GM12878 (cell line): Measurements from ENCODE around the gene ELOF1. TPM values are rescaled to one million over a fixed set of nuclear protein-coding genes. Genes with fewer than 3 reads are reported as not detected.

Experiments used
- ATF3 ChIP-seq: IDR thresholded peaks from 2 replicates; pipeline ENCODE4 v1.6.1; 2011; ENCODE audit warnings: low read depth, mild to moderate bottlenecking, low read length, moderate library complexity, borderline replicate concordance; ENCODE audit errors: extremely low read depth
- BHLHE40 ChIP-seq, 2 experiments: fragments of 450-650 bp in 1 of 2; IDR thresholded peaks; 2 replicates each; pipeline ENCODE4 v1.6.1; 2011 to 2017; ENCODE audit warnings: low read depth in 2 of 2, borderline replicate concordance in 1 of 2, improper control_type of control experiment in 1 of 2, low read length in 1 of 2, mild to moderate bottlenecking in 1 of 2
- BRCA1 ChIP-seq: IDR thresholded peaks from 2 replicates; pipeline ENCODE4 v1.6.1; 2011; ENCODE audit warnings: low read depth, low read length, improper control_type of control experiment
- CBFB ChIP-seq: IDR thresholded peaks from 2 replicates; pipeline ENCODE4 v1.6.1; 2016; ENCODE audit warnings: antibody characterized with exemption, low read depth
- CBX5 ChIP-seq: sonication (generic); IDR thresholded peaks from 2 replicates; pipeline ENCODE4 v1.6.1; 2016; ENCODE audit warnings: low read depth, moderate library complexity, mild to moderate bottlenecking, inconsistent platforms
- CREB1 ChIP-seq: IDR thresholded peaks from 2 replicates; pipeline ENCODE4 v1.6.1; 2012; ENCODE audit warnings: low read depth, mild to moderate bottlenecking, inconsistent platforms
- EGR1 ChIP-seq, 2 experiments: IDR thresholded peaks; 1 replicate in 1 of 2; 2 replicates in 1 of 2; pipeline ENCODE4 v1.6.1; 2011 to 2012; ENCODE audit warnings: low read depth in 2 of 2, low read length in 2 of 2, borderline replicate concordance in 1 of 2, mild to moderate bottlenecking in 1 of 2, moderate library complexity in 1 of 2
- KLF5 ChIP-seq: fragments of 450-650 bp; IDR thresholded peaks from 2 replicates; pipeline ENCODE4 v1.6.1; 2014; ENCODE audit warnings: mild to moderate bottlenecking; ENCODE audit not compliant: partially characterized antibody
- LARP7 ChIP-seq: fragments of 450-650 bp; IDR thresholded peaks from 2 replicates; pipeline ENCODE4 v1.6.1; 2017; ENCODE audit warnings: mild to moderate bottlenecking
- MTA3 ChIP-seq: IDR thresholded peaks from 2 replicates; pipeline ENCODE4 v1.6.1; 2012; ENCODE audit warnings: low read length, inconsistent platforms, borderline replicate concordance
- NR2C2 ChIP-seq: IDR thresholded peaks from 2 replicates; pipeline ENCODE4 v1.6.1; 2011; ENCODE audit warnings: borderline replicate concordance, low read depth; ENCODE audit not compliant: control insufficient read depth, insufficient read length
- PAX5 ChIP-seq: IDR thresholded peaks from 2 replicates; pipeline ENCODE4 v1.6.1; 2011; ENCODE audit warnings: low read depth, low read length, borderline replicate concordance
- RAD21 ChIP-seq: IDR thresholded peaks from 2 replicates; pipeline ENCODE4 v1.6.1; 2011; ENCODE audit warnings: mild to moderate bottlenecking, low read depth, low read length, moderate library complexity; ENCODE audit not compliant: insufficient read depth
- SREBF1 ChIP-seq: IDR thresholded peaks from 2 replicates; pipeline ENCODE4 v1.6.1; 2012; ENCODE audit warnings: mild to moderate bottlenecking, low read length
- SRF ChIP-seq, 2 experiments: IDR thresholded peaks; 2 replicates each; pipeline ENCODE4 v1.6.1; 2011; ENCODE audit warnings: low read depth in 2 of 2, low read length in 2 of 2, mild to moderate bottlenecking in 1 of 2, moderate library complexity in 1 of 2
- ZSCAN29 ChIP-seq: fragments of 450-650 bp; IDR thresholded peaks from 2 replicates; pipeline ENCODE4 v1.6.1; 2017; ENCODE audit warnings: mild to moderate bottlenecking, moderate library complexity
- polyA plus RNA-seq, 11 experiments: library from polyadenylated mRNA; depleted of rRNA in 4 of 11; unstranded in 6 of 11; stranded (reverse) in 5 of 11; fragments of >200 nt; fragmentation: Nextera tagmentation in 4 of 11; fragmentation: Illumina TruSeq in 1 of 11; extraction: Ambion mirVana in 4 of 11; extraction: Trizol in 1 of 11; gene quantifications; 1 replicate in 1 of 11; 2 replicates in 10 of 11; pipeline versions ENCODE4 v1.2.1 to v1.2.3, GENCODE V29; 2011 to 2016; ENCODE audit warnings: inconsistent platforms in 2 of 11, missing spikeins in 2 of 11, low read depth in 1 of 11
- total RNA-seq, 4 experiments: library from RNA; depleted of rRNA in 3 of 4; stranded (reverse); fragments of >200 nt in 3 of 4; fragmentation: Illumina TruSeq in 1 of 4; extraction: Trizol in 1 of 4; gene quantifications; 2 replicates each; pipeline versions ENCODE4 v1.2.1 to v1.2.3, GENCODE V29; 2013 to 2021
- TF ChIP-seq, protein P1 (sequence below): fragments of 450-650 bp; IDR thresholded peaks from 2 replicates; pipeline ENCODE4 v1.6.1; 2017; ENCODE audit warnings: mild to moderate bottlenecking, moderate library complexity
- TF ChIP-seq, protein P2 (sequence below): fragments of 450-650 bp; IDR thresholded peaks from 2 replicates; pipeline ENCODE4 v1.6.1; 2016; ENCODE audit warnings: mild to moderate bottlenecking
- TF ChIP-seq, protein P3 (sequence below): IDR thresholded peaks from 2 replicates; pipeline ENCODE4 v1.6.1; 2012; ENCODE audit warnings: low read depth, low read length, improper control_type of control experiment

The ELOF1 gene
- total and polyA plus RNA-seq, 10 of the 15 experiments (the other 5 are each of a cell fraction or from before 2014, with no cell fraction given), result 11.7 to 124 (median 92.9) TPM

DNA sequence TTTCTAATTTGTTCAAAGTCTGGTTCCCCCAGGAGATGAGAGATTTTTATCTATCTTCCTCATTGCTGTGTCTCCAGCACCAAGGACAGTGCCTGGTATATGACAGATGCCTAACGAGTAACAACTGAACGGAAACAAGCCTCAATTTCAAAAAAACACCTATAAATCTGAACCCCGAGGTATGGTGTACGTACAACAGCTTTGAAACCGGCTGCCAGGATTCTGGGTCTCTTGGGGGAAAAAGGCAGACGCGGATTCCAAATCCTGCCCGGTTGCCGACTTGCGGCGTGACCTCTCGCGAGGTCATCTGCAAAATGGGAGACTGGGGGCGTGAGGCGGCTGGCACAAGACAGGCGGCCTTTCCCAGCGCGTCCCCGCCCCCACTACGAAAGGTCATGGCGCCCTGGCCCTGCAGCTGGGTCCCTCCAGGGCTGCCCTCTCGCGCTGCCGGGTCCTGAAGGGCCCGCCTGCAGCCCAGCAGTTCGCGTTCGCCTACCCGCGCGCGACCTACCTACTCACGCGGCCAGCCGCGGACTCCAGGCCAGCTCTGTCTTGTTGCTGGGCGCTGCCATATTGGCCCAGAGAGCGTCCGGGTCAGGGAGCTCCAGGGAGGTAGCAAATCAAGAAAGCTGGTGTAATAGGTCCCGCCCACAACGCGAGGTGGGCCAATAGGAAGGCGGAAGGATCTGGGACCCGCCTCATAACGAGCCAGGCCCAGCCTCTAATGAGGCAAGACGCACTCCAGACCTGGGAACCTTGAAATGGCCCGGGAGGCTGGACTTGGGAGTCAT is 30.3 kb downstream of the ELOF1 start, which contains the start of gene ECSIT (continued):
- TF ChIP-seq BHLHE40 (IDR thresholded peaks at IDR 0.05; ENCODE audit: borderline replicate concordance in 1 of 2, low read depth in 2 of 2, low read length in 1 of 2) (peak in 1 of 2 experiments; percentile 84; a peak in 2 of 4 replicates), CBX5 (no peak), SRF (IDR thresholded peaks at IDR 0.05; ENCODE audit: low read depth in 2 of 2, low read length in 2 of 2) (no peak), CREB1 (peak; percentile 69; the same call in 1 of the 2 replicates), RAD21 (no peak), BRCA1 (no peak; the same call in 1 of the 2 replicates), PAX5 (peak; percentile 62; the same call in 1 of the 2 replicates), NR2C2 (peak; percentile 80), ATF3 (no peak), KLF5 (peak; percentile 73), EGR1 (IDR thresholded peaks at IDR 0.05; ENCODE audit: borderline replicate concordance in 1 of 2, low read depth in 2 of 2, low read length in 2 of 2) (peak in 1 of 2 experiments; percentile 63; a peak in 1 of 3 replicates), MTA3 (no peak), ZSCAN29 (no peak), LARP7 (peak; percentile 88), SREBF1 (peak; percentile 75), CBFB (no peak)
- TF ChIP-seq, protein P1, sequence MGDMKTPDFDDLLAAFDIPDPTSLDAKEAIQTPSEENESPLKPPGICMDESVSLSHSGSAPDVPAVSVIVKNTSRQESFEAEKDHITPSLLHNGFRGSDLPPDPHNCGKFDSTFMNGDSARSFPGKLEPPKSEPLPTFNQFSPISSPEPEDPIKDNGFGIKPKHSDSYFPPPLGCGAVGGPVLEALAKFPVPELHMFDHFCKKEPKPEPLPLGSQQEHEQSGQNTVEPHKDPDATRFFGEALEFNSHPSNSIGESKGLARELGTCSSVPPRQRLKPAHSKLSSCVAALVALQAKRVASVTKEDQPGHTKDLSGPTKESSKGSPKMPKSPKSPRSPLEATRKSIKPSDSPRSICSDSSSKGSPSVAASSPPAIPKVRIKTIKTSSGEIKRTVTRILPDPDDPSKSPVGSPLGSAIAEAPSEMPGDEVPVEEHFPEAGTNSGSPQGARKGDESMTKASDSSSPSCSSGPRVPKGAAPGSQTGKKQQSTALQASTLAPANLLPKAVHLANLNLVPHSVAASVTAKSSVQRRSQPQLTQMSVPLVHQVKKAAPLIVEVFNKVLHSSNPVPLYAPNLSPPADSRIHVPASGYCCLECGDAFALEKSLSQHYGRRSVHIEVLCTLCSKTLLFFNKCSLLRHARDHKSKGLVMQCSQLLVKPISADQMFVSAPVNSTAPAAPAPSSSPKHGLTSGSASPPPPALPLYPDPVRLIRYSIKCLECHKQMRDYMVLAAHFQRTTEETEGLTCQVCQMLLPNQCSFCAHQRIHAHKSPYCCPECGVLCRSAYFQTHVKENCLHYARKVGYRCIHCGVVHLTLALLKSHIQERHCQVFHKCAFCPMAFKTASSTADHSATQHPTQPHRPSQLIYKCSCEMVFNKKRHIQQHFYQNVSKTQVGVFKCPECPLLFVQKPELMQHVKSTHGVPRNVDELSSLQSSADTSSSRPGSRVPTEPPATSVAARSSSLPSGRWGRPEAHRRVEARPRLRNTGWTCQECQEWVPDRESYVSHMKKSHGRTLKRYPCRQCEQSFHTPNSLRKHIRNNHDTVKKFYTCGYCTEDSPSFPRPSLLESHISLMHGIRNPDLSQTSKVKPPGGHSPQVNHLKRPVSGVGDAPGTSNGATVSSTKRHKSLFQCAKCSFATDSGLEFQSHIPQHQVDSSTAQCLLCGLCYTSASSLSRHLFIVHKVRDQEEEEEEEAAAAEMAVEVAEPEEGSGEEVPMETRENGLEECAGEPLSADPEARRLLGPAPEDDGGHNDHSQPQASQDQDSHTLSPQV, result no peak
- TF ChIP-seq, protein P2, sequence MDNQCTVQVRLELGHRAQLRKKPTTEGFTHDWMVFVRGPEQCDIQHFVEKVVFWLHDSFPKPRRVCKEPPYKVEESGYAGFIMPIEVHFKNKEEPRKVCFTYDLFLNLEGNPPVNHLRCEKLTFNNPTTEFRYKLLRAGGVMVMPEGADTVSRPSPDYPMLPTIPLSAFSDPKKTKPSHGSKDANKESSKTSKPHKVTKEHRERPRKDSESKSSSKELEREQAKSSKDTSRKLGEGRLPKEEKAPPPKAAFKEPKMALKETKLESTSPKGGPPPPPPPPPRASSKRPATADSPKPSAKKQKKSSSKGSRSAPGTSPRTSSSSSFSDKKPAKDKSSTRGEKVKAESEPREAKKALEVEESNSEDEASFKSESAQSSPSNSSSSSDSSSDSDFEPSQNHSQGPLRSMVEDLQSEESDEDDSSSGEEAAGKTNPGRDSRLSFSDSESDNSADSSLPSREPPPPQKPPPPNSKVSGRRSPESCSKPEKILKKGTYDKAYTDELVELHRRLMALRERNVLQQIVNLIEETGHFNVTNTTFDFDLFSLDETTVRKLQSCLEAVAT, result no peak
- TF ChIP-seq, protein P3, sequence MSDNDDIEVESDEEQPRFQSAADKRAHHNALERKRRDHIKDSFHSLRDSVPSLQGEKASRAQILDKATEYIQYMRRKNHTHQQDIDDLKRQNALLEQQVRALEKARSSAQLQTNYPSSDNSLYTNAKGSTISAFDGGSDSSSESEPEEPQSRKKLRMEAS, result peak; percentile 87
